DOHH2 (cell line): Measurements from ENCODE around the gene ENDOD1.

Source experiments
- H3F3A ChIP-seq: fragments of 200-600 bp; sonication (generic), shearing (Covaris generic); 2 replicates; pipeline ENCODE4 v1.6.0; 2016; ENCODE audit warnings: antibody characterized with exemption, mild to moderate bottlenecking; ENCODE audit not compliant: control insufficient read depth, insufficient read depth
- H3K27ac ChIP-seq: fragments of 200-600 bp; sonication (generic); 2 replicates; pipeline ENCODE4 v1.5.1; 2014; ENCODE audit warnings: low read depth, mild to moderate bottlenecking, low read length, moderate library complexity
- H3K27me3 ChIP-seq: fragments of 200-600 bp; sonication (generic); 2 replicates; pipeline ENCODE4 v1.6.1; 2014; ENCODE audit warnings: mild to moderate bottlenecking, low read length, mixed read lengths; ENCODE audit not compliant: control insufficient read depth
- H3K36me3 ChIP-seq: fragments of 200-600 bp; sonication (generic); 2 replicates; pipeline ENCODE4 v1.6.1; 2014; ENCODE audit warnings: mild to moderate bottlenecking, low read length, moderate library complexity, mixed read lengths; ENCODE audit not compliant: control insufficient read depth
- H3K4me1 ChIP-seq: fragments of 200-600 bp; sonication (generic); 2 replicates; pipeline ENCODE4 v1.6.1; 2014; ENCODE audit warnings: mild to moderate bottlenecking, low read length, mixed read lengths; ENCODE audit not compliant: control insufficient read depth
- H3K4me2 ChIP-seq: fragments of 200-600 bp; sonication (generic); 2 replicates; pipeline ENCODE4 v1.6.0; 2014; ENCODE audit warnings: mild to moderate bottlenecking, low read length, moderate library complexity
- H3K4me3 ChIP-seq: fragments of 200-600 bp; sonication (generic); 2 replicates; pipeline ENCODE4 v1.5.1; 2014; ENCODE audit warnings: mild to moderate bottlenecking, low read length, mixed read lengths
- H3K79me2 ChIP-seq: fragments of 200-600 bp; sonication (generic); 2 replicates; pipeline ENCODE4 v1.6.1; 2014; ENCODE audit warnings: mild to moderate bottlenecking, low read length, mixed read lengths; ENCODE audit not compliant: control insufficient read depth
- H3K9me2 ChIP-seq: fragments of 200-600 bp; sonication (generic); replicated peaks from 2 replicates; pipeline ENCODE4 v1.6.1; 2014; ENCODE audit warnings: mild to moderate bottlenecking, low read length, mixed read lengths; ENCODE audit not compliant: control insufficient read depth
- H3K9me3 ChIP-seq: fragments of 200-600 bp; sonication (generic); 2 replicates; pipeline ENCODE4 v1.6.1; 2014; ENCODE audit warnings: antibody characterized with exemption, low read length, mixed read lengths; ENCODE audit not compliant: control insufficient read depth, insufficient read depth
- H4K20me1 ChIP-seq: fragments of 200-600 bp; sonication (generic); 2 replicates; pipeline ENCODE4 v1.6.0; 2014; ENCODE audit warnings: low read depth, mild to moderate bottlenecking, antibody characterized with exemption, low read length, moderate library complexity; ENCODE audit not compliant: control insufficient read depth, insufficient read depth
- EZH2phosphoT487 ChIP-seq: fragments of 200-600 bp; sonication (generic); IDR thresholded peaks from 2 replicates; pipeline ENCODE4 v1.6.1; 2017; ENCODE audit warnings: borderline replicate concordance, mild to moderate bottlenecking, antibody characterized with exemption, low read length, moderate library complexity, mixed read lengths
- TF ChIP-seq, protein P1 (sequence below): fragments of 200-600 bp; sonication (generic); IDR thresholded peaks from one replicate; pipeline ENCODE4 v1.5.1; 2014; ENCODE audit warnings: antibody characterized with exemption, mild to moderate bottlenecking, low read depth, low read length; ENCODE audit not compliant: poor library complexity, severe bottlenecking

ENDOD1 gene

DNA sequence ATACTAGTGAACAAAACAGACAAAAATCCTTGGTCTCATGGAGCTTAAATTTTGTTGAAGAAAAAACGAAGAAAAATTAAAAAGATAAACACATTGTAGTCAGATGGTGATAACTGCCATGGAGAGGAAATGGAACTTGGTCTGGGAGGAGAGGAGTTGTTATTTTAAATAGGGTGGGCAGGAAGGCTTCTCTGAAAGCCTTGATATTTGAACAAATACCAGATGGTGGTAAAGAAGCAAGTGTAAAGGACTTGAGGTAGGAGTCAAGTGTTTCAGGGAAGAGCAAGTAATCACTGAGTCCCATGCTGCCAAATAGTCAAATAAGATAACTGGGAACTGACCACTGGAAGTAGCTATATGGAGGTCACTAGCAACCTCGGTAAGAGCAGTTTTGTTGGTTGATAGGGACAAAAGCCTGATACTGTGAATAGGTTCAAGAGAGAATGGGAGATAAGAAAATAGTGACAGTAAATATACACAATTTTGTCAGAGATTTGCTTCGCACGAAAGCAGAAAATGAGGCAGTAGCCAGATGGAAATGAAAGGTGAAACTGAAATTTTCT, 86.3 kb downstream of the ENDOD1 start:
- no peak overlapping the region for H3K4me2 ChIP-seq
- H3K9me3 ChIP-seq: no peaks in the 10 kb centered on the region
- H3F3A ChIP-seq: no peaks in the 10 kb centered on the region
- H3K79me2 ChIP-seq: no peaks in the 10 kb centered on the region
- no peaks in the 10 kb centered on the region for H3K27me3 ChIP-seq
- TF ChIP-seq, protein P1, sequence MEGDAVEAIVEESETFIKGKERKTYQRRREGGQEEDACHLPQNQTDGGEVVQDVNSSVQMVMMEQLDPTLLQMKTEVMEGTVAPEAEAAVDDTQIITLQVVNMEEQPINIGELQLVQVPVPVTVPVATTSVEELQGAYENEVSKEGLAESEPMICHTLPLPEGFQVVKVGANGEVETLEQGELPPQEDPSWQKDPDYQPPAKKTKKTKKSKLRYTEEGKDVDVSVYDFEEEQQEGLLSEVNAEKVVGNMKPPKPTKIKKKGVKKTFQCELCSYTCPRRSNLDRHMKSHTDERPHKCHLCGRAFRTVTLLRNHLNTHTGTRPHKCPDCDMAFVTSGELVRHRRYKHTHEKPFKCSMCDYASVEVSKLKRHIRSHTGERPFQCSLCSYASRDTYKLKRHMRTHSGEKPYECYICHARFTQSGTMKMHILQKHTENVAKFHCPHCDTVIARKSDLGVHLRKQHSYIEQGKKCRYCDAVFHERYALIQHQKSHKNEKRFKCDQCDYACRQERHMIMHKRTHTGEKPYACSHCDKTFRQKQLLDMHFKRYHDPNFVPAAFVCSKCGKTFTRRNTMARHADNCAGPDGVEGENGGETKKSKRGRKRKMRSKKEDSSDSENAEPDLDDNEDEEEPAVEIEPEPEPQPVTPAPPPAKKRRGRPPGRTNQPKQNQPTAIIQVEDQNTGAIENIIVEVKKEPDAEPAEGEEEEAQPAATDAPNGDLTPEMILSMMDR: no peak
- no peak for TF ChIP-seq EZH2phosphoT487
- peaks cover 57% of the 10 kb centered on the region for H3K36me3 ChIP-seq
- no peaks in the 10 kb centered on the region for H4K20me1 ChIP-seq
- no peaks in the 10 kb centered on the region for H3K9me2 ChIP-seq
- no peak overlapping the region for H3K27ac ChIP-seq
- no peak overlapping the region for H3K4me3 ChIP-seq
- no peaks in the 10 kb centered on the region for H3K4me1 ChIP-seq
